ENCODE data around the gene CCDC73.
"Not testable (repeated sequence)": the region's sequence is repeated elsewhere in the genome, so short reads cannot be mapped to it uniquely, and the experiment has no call there.

The CCDC73 gene

DNA sequence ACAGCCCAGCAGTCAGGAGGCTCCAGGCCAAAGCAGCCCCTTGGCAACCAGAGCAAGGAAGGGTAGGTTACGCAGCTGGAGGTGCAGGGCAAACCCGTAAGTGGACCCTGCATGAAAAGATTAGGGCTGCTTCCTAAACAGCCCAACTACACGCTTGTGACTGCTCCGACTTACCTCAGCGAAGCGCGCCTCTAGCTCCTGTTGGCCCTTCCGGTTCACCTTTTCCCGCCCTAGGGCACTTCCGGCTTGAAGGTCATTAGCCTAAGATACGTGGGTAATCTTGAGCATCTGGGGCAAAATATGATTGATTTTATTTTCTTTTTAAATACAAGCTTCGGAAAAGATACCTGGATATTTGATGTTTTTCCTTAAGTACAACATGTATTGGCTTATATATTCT lies at the start of gene CCDC73:
CCDC73 (minus strand) TSS at position 224 of the 400 bp plus-strand sequence. CDS start 34,419 bp downstream, outside the sequence.
- no peak for DNase-seq
- intact Hi-C loops (cut with DNase I) = no loop called here

DNA sequence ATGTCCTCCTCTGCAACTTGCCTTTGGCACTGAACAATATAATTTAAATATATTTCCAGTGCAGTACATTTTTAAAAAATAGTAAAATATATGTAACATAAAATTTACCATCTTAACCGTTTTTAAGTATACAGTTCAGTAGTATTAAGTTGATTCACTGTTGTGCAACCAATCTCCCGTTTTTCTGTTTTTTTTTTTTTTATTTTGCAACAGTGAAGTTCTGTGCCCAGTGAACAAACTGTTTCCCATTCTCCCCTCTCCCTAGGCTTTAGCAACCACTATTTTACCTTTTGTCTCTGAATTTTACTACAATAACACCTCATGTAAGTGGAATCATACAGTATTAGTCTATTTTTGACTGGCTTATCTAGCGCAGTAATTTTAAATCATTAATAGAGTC lies 49.1 kb upstream of the CCDC73 start:
- no peak for DNase-seq
- intact Hi-C loops (cut with DNase I) = no loop called here

DNA sequence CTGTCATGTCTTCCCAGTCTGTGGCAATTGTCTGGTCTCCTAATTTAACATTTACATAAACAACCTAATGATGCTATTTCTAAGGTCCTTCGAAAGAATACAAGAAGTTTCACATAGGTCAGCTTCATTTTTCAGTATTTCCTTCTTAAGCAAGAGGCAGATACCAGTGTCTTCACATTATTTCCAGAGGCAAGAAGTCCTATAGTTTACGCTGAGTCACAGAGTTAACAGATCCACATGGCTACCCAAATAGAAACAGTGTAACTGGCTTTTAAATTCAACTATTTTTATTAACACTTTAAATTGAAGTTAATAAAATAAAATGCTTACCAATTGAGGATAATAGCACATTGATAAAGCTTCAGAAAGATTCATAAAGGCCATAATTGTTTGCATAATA lies 46.1 kb upstream of the CCDC73 start:
- intact Hi-C loops (cut with DNase I) = no loop called here
- no peak for DNase-seq

DNA sequence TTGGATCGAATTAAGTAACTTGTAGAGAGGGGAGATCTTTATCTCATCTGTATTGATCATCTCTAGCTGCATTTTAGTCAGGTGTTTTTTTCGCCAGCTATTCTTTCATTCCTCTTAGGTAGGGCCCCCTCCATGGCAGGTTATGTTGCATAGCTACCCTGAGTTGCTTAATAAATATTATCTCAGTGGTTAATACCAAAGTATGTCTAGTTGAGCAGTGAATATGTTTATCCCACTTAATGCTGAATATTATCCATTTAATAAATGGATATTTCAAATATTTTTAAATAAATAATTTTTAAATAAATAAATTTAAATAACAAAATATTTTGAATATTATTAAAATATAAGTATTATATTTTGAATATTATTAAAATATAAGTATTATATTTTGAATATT lies 44.8 kb upstream of the CCDC73 start:
- intact Hi-C loops (cut with DNase I) = no loop called here
- DNase-seq = no peak

DNA sequence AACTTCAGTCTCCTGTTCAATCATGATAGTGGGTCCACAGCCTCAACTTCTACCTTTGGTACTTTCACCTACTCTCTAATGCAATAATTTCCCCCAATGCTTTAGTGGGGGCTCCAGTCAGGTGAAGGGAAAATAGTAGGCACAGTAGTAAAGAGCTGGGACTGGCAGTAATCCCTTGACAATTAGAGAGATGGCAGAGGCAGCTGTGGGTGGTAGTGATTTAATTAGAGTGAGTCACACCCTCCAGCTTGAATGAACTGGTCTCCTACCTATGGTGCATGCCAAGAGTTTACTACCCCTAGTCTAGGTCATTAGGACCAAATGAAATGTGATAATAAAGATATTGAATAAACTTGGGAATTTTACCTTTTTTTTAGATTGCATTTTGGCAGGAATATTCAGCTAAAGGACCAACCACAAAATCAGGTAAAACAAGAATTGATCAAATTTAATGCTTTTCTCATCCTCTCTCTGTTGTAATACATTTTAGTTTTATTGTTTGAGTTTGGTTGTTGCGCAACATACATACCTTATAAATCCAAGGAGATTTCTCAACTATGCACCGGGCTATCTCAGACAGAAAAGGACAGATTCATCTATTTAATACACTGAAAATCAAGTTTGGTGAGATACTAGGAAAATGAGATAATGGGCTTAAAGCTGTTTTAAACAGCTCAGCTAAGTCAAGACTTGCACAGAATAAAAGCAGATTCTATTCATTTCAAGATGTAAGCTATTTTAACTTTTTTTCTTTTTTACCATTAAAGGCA lies 44.2 kb upstream of the CCDC73 start:
- peak in 20 of 42 donors; percentile 6 to 79 (median 26) for DNase-seq
- intact Hi-C loops (cut with DNase I) = no loop called here

DNA sequence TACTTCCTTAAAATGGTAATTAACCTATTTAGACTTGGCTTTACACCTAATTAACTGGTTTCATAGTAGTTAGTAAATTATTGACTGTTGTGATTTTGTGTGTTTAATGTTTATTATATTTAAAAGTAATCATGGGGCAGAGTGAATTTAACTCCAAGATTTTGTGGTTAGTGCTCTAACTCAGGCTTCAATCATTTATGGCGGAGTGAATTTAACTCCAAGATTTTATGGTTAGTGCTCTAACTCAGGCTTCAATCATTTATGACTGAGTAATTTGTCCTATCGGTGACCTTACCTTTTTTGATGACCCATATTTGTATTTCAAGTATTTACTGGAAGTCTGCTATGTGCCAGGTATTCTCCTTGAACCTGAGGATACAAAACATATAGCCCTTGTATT lies 42.5 kb upstream of the CCDC73 start:
- intact Hi-C loops (cut with DNase I) = no loop called here
- DNase-seq = no peak

DNA sequence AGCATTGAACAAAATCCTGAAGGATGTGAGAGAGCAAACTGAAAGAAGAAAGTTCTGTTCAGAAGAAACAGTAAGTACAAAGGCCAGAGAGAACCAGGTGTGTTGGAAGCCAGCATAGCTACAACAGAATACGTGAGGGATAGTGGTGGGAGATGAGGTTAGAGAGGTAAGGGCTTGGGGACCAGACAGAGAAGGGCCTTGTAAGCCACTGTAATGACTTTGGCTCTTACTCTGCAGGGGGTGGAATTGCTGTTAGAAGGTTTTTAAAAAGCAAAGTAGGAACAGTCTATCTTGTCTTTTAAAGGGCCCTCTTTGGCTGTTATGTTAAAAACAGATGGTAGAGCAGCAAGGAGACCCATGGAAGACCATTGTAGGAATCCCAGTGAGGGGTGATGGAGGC lies 39.5 kb upstream of the CCDC73 start:
- DNase-seq = no peak
- intact Hi-C loops (cut with DNase I) = no loop called here

DNA sequence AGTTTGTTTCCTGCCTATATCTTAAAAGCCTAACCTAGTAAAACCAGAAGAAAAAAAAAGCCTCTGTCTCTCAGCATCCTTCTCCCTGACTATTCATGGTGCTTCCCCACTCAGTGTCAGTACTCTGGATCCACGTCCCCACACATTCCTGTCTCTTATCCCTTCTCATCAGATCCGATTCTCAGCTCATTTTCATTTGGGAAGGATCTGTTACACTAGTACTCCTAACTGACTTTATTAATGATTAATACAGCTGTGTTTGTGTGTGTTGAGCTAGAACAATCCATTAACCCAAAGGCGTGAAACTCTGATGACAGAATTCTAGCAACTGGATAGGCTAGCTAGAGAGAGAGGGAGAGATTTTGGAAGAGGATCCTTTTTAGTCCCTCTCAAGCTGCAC lies 36.8 kb upstream of the CCDC73 start:
- intact Hi-C loops (cut with DNase I) = no loop called here
- DNase-seq = no peak

DNA sequence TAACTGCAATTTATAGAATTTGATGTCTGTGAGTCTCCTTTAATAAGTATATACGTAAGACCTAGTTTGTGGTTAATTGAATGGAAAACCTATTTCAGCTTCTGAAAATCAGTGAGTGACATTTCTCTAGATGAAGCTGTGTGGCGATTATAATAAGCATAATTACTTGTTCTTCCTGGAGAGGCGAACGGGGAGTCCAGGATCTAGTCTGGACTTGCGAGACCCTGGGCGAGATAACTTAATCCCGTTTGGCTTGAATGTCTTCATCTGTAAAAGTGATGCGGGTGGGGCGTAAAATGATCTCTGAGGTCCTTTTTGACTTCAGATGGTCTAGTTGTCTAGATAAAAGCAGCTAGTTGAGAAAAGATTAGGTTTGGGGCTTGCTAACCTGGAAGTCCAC lies 36.3 kb upstream of the CCDC73 start:
- no peak for DNase-seq
- intact Hi-C loops (cut with DNase I) = no loop called here

DNA sequence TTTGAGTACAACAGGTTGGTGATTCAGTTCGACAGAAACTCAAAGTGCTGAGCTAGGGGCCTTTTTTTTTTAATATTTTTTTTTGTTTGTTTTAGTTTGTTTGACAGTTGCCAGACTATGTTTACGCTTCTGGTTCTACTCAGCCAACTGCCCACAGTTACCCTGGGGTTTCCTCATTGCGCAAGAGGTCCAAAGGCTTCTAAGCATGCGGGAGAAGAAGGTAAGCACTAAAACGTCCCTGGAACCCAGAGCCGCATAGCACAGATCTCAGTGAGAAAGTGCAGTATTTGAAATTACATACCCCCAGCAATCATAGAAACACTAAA lies 35.9 kb upstream of the CCDC73 start:
- intact Hi-C loops (cut with DNase I) = no loop called here
- DNase-seq = peak in 5 of 42 donors; percentile 8 to 42 (median 15)

DNA sequence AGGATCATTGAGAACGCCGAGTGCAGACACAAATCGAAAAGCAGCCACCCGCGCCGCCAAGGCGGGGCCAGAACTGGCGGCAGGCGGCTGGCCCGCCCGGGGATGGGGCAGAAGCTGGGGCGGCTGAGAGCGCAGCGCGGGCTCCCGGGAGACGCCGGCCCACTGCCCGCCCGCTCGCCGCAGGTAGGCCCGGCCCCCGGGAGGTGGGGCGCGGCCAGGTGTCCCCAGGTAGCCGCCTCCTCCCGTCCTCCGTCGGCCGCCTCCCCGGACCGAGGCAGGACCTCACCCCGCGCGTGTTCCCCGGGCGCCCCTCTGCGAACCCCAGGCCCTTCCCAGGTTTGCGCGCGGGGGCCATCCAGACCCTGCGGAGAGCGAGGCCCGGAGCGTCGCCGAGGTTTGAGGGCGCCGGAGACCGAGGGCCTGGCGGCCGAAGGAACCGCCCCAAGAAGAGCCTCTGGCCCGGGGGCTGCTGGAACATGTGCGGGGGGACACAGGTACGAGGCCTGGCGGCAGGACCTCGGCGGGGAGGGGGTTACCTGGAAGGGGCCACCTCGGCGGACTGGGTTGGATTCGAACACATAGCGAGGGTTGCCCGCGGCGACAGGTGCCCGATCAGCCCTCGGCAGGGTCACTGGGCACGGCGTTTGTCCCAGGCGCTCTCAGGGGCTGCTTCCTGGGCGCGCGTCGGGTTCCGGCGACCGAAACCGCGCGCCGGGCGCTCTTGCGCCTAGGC lies 35.4 kb upstream of the CCDC73 start, which contains the start of gene PRRG4:
PRRG4 (plus strand) TSS at position 248 of the 733 bp plus-strand sequence. CDS start 603 bp downstream, outside the sequence.
- peak in 40 of 42 donors; percentile 24 to 77 (median 58) for DNase-seq
- intact Hi-C loops (cut with DNase I) = no loop called here

DNA sequence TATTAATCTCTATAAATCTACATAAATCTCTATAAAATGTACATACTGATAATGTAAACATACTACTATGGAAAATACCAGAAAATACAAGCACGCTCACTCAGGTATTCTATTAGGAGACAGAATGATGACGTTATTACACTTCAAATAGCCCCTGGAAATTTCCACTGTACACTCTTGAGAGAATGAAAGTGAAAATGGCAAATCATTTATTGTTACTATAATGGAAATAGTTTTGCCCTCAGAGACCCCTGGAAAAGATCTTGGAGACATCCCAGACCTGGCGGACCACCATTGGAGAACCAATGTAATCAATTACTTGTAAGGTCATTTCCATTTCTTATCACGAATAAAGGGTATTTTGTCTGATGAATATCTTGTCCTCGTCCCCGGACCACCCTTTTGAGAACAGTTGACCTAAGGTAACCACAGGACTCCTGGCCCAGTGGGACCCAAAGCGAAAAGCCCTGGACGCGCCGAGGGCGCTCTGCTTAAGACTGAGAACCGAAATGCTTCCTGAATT lies 34.8 kb upstream of the CCDC73 start:
- intact Hi-C loops (cut with DNase I) = no loop called here
- peak in 2 of 42 donors; percentile 11 to 46 for DNase-seq

DNA sequence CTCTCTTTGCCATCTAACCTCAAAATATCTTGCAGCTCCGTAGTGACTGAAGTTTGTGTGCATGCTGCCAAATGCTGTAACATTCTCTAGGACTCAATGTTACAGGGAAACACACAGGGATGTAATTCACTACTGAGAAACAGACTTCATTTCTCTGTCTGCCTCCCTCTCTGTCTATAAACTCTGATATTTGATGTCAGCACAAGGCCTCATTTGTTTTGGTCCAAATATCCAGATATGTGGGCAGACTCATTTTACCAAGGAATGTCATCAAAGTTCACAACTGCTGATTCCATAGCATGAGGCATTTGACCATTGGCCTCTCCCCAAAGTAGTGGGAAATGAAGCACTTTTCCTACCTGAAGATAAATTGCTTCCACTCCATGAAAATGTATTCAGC lies 32.8 kb upstream of the CCDC73 start:
- intact Hi-C loops (cut with DNase I) = no loop called here
- DNase-seq = no peak

DNA sequence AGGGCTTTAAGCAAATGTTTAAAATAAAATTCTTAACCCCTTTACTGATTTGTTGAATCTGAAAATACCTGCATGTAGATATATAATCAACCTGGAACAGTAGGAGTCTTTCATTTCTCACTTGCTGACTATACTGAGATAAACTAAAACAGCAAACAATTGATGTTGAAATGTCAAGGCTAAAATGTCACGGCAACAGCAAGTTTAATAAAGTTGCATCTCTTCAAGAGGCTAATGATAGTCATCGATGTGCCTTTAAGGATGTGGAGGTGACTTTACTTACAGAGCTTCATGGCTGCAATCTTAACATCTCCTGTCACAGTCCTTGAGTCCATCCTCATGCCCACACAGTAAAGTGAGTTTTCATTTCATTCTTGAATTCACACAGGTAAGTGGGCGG lies 31.7 kb upstream of the CCDC73 start:
- no peak for DNase-seq
- intact Hi-C loops (cut with DNase I) = no loop called here

DNA sequence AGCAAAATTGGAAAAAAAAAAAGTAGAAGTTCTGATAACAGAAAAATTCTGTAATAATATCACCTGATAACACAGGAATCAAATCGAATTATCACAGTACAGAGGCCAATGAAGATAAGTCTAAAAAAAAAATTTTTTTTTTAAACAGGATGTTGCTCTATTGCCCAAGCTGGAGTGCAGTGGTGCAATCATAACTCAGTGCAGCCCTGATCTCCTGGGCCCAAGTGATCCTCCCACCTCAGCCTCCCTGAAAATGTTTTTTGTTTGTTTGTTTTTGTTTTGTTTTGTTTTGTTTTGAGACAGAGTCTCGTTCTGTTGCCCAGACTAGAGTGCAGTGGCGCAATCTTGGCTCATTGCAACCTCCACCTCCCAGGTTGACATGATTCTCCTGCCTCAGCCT lies 29.2 kb upstream of the CCDC73 start:
- intact Hi-C loops (cut with DNase I); DNase-seq: not testable (repeated sequence)

DNA sequence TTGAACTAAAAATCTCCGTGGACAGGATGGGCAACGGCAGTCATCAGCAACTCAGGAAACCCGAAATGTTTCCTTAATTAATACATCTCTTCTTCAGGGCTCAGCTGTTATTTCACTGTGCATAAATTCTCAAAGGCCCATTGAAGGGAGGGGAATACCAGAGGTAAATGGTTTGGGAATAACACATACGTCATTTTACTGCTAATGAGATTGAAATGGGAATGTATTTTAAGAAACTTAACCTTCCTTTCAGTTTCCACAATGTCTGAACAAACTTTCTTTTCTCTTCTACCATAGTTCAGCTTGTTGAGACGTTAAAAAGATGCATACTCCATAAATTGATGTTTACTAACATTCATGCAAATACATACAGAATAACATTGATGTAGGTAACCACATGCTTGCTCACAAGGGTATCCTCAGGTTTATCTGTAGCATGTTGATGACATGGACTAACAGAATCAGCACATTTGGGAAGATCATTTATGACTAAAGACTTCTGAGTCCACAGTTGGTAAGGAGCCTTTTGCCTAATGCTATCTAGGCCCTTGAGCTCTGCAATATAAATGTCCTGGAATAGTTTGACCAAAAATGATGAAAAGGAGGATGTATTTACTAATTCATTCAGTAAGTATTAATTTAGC lies 27.6 kb upstream of the CCDC73 start:
- no peak for DNase-seq
- intact Hi-C loops (cut with DNase I) = no loop called here

DNA sequence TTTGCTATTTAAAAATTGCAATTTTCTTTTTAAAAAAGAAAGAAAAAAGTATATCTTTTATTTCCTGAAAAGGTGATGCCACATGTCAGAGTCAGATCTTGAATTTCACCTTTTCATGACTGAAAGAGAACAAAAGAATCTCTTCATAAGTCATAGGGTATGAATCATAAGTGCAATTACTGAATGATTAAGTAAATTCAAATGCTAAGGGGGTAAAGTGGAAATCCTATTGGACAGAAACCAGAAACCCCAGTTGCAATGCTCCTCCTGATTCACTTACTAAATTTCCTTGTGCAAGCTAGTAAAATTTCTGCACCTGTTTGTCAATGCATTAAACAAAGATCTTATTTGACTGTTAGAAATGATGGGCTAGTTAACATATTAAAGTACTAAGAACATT lies 27.1 kb upstream of the CCDC73 start:
- no peak for DNase-seq
- intact Hi-C loops (cut with DNase I) = no loop called here

DNA sequence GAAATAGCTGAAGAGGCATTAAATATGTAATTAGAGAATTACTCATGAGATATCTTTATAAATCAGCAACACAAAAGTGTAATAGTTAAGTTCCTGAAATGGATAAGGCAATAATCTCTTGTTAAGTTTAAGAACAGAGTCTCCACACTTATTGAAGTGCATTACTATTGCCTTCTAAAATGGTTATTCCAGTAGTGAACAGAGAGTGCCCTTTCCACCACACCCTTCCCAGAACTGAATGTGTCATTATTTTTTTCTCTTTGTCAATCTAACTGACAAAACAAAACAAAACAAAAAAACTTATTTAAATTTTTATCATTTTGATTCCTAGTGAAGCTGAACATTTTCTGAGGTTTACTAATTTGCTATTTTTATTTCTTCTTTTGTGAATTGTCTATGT lies 26.0 kb upstream of the CCDC73 start:
- intact Hi-C loops (cut with DNase I) = no loop called here
- DNase-seq = no peak

DNA sequence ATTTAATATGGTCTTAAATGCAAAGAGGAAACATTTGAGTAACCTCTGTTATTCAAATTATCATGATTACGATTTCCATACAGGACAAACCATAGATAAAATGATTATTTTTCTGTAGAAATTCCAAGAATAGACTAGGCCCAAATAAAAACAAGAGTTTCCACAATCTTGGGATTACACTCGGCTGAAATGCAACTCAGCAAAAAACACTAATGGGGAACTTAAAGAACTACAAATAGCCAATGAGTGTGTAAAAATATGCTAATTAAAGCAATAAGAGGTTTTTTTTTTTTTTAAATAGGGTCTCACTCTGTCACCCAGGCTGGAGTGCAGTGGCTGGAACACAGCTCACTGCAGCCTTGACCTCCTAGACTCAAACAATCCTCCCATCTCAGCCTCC lies 24.7 kb upstream of the CCDC73 start:
- DNase-seq = no peak
- intact Hi-C loops (cut with DNase I) = no loop called here

DNA sequence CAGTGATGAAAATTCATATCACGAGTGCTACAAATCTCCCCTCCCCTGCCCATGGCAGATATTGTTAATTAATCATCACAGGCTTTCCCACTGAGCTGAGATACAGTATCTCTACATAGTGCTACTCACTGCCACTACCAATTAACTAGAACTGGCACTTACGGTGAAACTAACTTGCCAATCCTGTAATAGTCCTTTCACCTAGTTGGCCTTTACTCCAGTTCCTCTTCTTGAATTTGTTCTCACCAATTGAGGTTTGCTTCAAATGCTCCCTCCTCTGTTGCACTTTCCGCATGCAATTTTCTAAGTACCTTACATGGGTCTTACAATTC lies 23.4 kb upstream of the CCDC73 start:
- intact Hi-C loops (cut with DNase I) = no loop called here
- no peak for DNase-seq
